Ectodermal cell (in vitro differentiated cells): ENCODE measurements around the gene CWC27.

Experiments used
- H3K27ac ChIP-seq: 2 replicates; pipeline ENCODE4 v1.7.0; 2013; ENCODE audit warnings: mild to moderate bottlenecking, low read depth, low read length; ENCODE audit not compliant: insufficient read depth, poor library complexity, severe bottlenecking
- H3K27me3 ChIP-seq: 2 replicates; pipeline ENCODE4 v1.7.0; 2013; ENCODE audit warnings: mild to moderate bottlenecking, low read length; ENCODE audit not compliant: insufficient read depth, control insufficient read depth, poor library complexity, severe bottlenecking
- H3K36me3 ChIP-seq: one replicate; pipeline ENCODE4 v1.7.0; 2013; ENCODE audit warnings: low read length; ENCODE audit not compliant: control insufficient read depth, insufficient read depth
- H3K4me1 ChIP-seq: one replicate; pipeline ENCODE4 v1.7.0; 2013; ENCODE audit warnings: low read length; ENCODE audit not compliant: control insufficient read depth, insufficient read depth
- H3K4me3 ChIP-seq: 2 replicates; pipeline ENCODE4 v1.7.0; 2013; ENCODE audit warnings: low read depth, low read length, control low read depth; ENCODE audit not compliant: insufficient read depth
- H3K9me3 ChIP-seq: 2 replicates; pipeline ENCODE4 v1.7.0; 2013; ENCODE audit warnings: mild to moderate bottlenecking, low read length, moderate library complexity; ENCODE audit not compliant: control insufficient read depth
- WGBS, 2 experiments: methylation state at CpG; one replicate each; pipeline ENCODE4 v1.1.7; 2013; ENCODE audit warnings: missing lambda C conversion rate in 2 of 2; 5-methylcytosine and 5-hydroxymethylcytosine counted together

The CWC27 gene

DNA sequence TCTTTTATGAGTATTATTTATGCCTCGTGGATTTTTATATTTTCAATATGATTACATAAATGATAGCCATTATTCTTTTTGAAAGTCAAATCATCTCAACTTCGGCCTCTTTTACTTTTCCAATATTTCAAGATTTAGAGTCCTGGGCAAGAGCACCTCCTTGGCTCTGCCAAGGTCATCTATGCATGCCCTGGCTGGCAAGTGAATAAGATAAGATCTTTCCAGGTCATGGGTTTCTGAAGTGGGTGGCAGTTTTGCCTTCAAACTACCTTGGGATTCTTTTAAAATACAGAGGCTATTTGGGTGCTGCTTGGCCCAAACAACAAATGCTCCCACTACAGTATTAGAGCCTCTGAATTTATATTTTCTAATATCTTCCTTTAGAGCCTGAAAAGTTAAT is 95.4 kb downstream of the CWC27 start:
- Histone ChIP-seq H3K9me3 (no peaks in the 10 kb centered on the region), H3K36me3 (no peaks in the 10 kb centered on the region), H3K4me3 (no peak overlapping the region), H3K27me3 (no peaks in the 10 kb centered on the region), H3K4me1 (peaks cover 3% of the 10 kb centered on the region), H3K27ac (no peak overlapping the region)
- 93 to 100% methylated on average over 1 of the region's 2 CpGs for WGBS, 2 experiments

DNA sequence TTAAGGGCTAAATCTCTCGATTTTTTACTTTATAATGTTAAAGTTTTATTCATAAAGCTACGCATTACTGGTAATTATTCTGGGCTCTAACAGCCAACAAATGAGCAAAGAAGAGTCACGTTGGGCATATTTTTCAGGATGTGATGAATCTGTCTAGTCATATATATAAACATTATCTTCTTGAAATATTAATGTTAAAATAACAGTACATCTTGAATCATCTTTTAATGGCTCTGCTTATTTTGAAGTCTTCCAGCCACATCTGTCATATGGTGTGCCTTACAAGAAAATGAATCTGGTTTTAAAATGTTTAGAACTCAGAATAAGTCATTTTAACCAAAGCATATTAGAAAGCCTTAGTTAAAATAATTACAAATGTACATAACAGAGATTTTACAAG is 96.9 kb downstream of the CWC27 start:
- 100% methylated on average over 2 to 3 of the region's 3 CpGs for WGBS, 2 experiments
- no peaks in the 10 kb centered on the region for H3K36me3 ChIP-seq
- H3K4me3 ChIP-seq, result no peak overlapping the region
- H3K27me3 ChIP-seq, result no peaks in the 10 kb centered on the region
- no peaks in the 10 kb centered on the region for H3K9me3 ChIP-seq
- H3K27ac ChIP-seq, result no peak overlapping the region
- H3K4me1 ChIP-seq, result peaks cover 7% of the 10 kb centered on the region

DNA sequence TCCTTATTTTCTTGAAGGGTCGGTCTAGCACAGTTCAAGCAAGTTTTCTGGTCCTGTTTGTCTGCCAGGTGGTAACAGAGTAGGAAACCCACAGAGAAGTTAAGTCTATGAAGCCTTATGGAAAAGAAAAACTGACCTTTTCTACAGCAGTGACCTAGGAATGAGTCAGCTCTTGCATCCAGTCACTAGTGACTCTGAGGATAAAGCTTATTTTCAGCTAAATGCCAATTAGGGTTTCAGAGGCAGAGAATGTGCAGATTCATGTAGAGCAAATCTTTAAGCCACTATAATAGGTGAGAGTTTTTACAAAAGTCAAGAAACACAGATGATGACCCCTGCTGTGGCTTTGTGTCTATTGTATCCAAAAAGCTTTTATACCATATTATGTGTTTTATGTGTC is 100.7 kb downstream of the CWC27 start:
- Histone ChIP-seq H3K27ac (no peak overlapping the region), H3K9me3 (no peaks in the 10 kb centered on the region), H3K4me3 (no peak overlapping the region), H3K4me1 (peaks cover 7% of the 10 kb centered on the region), H3K36me3 (no peaks in the 10 kb centered on the region), H3K27me3 (no peaks in the 10 kb centered on the region)
- WGBS, 2 experiments, result 86 to 87% methylated on average over 1 of the region's 1 CpG

DNA sequence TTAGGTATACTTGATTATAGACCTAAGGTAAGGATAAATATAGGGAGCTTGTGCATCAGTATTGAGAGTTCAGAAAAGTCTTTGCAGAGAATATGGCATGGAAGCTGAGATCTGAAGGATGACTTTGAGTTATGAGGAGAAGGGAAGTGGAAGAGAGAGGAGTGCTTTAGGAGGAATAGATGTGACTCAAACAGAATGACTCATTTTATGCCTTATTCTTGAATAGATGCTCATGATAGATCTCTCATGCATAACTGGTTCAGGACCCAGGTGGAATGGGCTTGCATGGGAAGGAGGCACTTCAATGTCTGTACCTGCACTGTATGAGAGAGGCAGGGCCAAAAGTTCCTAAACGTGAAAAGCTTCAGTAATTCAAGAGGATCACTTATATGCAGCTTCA is 103.3 kb downstream of the CWC27 start:
- Histone ChIP-seq H3K9me3 (no peaks in the 10 kb centered on the region), H3K4me3 (no peak overlapping the region), H3K4me1 (peaks cover 7% of the 10 kb centered on the region), H3K27me3 (no peaks in the 10 kb centered on the region), H3K27ac (no peak overlapping the region), H3K36me3 (no peaks in the 10 kb centered on the region)
- WGBS, 2 experiments, result 83 to 89% methylated on average over 1 of the region's 1 CpG

DNA sequence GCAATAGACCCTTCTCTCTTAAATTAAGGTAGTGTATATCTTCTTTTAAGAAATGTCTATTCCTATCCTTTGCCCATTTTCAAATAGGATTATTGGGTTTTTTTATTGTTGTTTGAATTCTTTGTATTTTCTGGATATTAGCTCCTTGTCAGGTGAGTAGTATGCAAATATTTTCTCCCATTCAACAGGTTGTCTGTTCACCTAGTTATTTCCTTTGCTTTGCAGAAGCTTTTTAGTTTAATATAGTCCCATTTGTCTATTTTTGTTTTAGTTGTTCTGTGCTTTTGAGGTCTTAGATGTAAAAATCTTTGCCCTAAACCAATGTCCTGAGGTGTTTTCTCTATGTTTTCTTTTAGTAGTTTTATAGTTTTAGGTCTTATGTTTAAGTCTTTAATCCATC is 104.7 kb downstream of the CWC27 start:
- peaks cover 7% of the 10 kb centered on the region for H3K4me1 ChIP-seq

DNA sequence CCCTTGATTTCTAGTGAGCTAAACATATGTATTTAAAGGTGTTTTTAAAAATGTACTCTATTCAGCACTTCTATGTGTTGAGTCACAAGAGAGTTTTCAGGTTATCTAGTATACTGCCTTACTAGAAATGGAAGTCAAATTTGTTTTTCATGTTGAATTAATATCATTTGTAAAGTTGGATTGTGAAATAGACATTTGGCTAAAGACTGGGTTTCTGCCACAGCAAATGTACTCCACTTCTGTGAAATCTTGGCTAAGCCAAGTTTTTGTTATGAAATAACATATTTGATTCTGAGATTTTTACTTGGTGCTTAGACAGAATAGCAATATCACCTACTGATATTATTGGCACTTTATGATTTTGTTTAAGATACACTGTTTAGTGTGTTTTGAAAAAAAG is 106.0 kb downstream of the CWC27 start:
- H3K4me3 ChIP-seq, result no peak overlapping the region
- no peaks in the 10 kb centered on the region for H3K9me3 ChIP-seq
- no peaks in the 10 kb centered on the region for H3K36me3 ChIP-seq
- no peaks in the 10 kb centered on the region for H3K4me1 ChIP-seq
- no peaks in the 10 kb centered on the region for H3K27me3 ChIP-seq
- H3K27ac ChIP-seq, result no peak overlapping the region

More for the DNA sequence above, 104.7 kb downstream of the CWC27 start:
- Histone ChIP-seq H3K4me3 (no peak overlapping the region), H3K9me3 (no peaks in the 10 kb centered on the region), H3K27me3 (no peaks in the 10 kb centered on the region), H3K27ac (no peak overlapping the region), H3K36me3 (no peaks in the 10 kb centered on the region)

DNA sequence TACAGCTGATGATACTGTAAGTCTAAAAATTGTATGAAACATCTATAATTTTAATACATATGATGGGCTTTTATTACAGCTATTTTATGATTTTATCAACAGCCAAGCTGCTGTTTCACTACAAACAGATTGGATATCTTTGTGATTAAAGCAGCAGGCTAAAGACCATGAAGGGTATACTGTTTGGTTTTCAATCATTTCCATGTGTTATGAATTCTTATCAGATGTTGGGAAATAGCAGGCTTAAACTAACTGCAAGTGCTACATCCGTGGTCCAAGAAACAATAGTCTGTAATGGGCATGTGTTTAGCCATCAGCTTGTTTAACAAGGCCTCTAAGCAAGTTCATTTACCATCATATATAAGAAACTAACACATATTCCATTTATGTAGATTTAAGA is 107.5 kb downstream of the CWC27 start:
- Histone ChIP-seq H3K4me3 (no peak overlapping the region), H3K4me1 (no peaks in the 10 kb centered on the region), H3K36me3 (no peaks in the 10 kb centered on the region), H3K27me3 (no peaks in the 10 kb centered on the region), H3K9me3 (no peaks in the 10 kb centered on the region), H3K27ac (no peak overlapping the region)
- 93% methylated on average over 1 of the region's 1 CpG for WGBS, 2 experiments

DNA sequence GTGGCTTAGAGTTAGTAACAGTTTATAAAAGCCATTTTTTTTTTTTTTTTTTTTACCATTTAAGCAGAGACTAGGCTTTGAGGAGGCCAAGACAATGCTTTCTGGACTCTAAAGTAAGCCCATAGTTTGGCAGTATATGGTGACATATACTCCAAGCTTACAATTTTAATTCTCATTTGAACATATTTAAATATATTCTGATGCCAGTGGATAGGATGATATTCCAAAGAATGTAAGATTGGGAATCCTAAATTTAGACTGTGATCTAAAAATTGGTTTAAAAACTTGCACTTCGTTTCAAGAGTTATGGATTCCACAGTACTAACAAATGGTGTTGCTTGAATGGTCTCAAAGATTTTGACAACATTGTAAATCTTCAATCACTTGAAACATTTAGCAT is 112.1 kb downstream of the CWC27 start:
- Histone ChIP-seq H3K9me3 (no peaks in the 10 kb centered on the region), H3K36me3 (no peaks in the 10 kb centered on the region), H3K27me3 (no peaks in the 10 kb centered on the region), H3K4me3 (no peak overlapping the region), H3K27ac (no peak overlapping the region), H3K4me1 (no peaks in the 10 kb centered on the region)
- 90 to 100% methylated on average over 1 of the region's 1 CpG for WGBS, 2 experiments

DNA sequence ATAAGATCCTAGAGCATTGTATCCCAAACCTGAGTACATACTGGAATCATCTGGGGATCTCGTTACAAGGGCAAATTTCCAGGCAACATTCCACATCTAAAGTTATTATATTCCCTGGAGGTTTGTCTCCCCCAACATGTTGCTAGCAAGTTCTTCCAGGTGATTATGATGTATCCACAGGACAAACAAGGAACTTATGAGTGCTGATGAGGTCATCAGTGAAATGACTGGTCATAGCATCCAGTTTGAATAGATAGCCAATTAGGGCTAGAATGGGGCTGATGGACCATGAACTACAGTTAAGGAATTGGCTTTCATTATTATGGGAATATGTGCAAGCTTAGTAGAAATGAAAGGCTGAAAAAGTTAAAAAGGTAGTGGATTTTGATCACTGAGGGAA is 115.2 kb downstream of the CWC27 start:
- H3K27ac ChIP-seq, result no peak overlapping the region
- 86 to 100% methylated on average over 1 of the region's 1 CpG for WGBS, 2 experiments
- H3K27me3 ChIP-seq, result no peaks in the 10 kb centered on the region
- H3K36me3 ChIP-seq, result no peaks in the 10 kb centered on the region
- no peak overlapping the region for H3K4me3 ChIP-seq
- H3K9me3 ChIP-seq, result no peaks in the 10 kb centered on the region
- no peaks in the 10 kb centered on the region for H3K4me1 ChIP-seq

DNA sequence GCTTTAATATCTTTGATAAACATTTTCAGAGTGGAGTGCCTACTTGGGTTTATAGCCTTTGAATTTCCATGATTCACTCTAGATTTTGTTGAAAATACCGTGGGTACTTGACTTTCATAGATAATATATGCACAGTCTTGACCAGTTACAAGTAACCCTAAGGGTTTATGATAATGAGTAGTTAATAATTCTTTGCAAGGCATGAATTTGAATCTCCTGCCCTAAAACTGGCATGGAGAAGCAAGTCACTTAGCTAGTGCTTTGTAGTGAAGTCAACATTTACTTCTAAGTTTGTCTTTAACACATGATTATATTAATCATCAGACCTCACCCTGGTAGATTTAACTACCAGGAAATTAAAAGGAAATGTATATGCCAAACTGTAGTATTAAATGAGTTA is 115.8 kb downstream of the CWC27 start:
- no peak overlapping the region for H3K4me3 ChIP-seq
- H3K36me3 ChIP-seq, result no peaks in the 10 kb centered on the region
- H3K27ac ChIP-seq, result no peak overlapping the region
- WGBS, 2 experiments, result 93% methylated on average over 1 of the region's 1 CpG; no CpG with 5 or more reads in 1 of the 2 experiments
- no peaks in the 10 kb centered on the region for H3K9me3 ChIP-seq
- no peaks in the 10 kb centered on the region for H3K4me1 ChIP-seq
- no peaks in the 10 kb centered on the region for H3K27me3 ChIP-seq

DNA sequence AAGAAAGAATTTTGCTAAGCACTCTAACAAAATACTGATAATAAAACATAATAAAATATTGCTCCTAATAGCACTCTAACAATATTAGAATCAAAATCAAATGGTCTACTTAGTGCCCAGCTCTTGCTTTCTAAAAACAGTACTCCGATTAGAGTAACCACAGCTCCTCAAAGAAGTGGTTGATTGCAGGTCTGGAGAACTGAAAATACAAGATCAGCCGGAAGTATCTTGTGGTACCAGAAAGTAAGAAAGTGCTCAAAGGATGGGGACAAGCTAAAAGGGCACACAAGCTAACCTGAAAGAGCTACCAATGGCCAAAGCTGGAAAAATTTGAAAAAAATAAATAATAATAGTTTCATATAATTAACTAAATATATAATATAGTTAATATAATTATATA is 119.2 kb downstream of the CWC27 start:
- Histone ChIP-seq H3K4me3 (no peak overlapping the region), H3K4me1 (no peaks in the 10 kb centered on the region), H3K36me3 (no peaks in the 10 kb centered on the region), H3K27me3 (no peaks in the 10 kb centered on the region), H3K9me3 (no peaks in the 10 kb centered on the region), H3K27ac (no peak overlapping the region)
- 94 to 100% methylated on average over 2 of the region's 2 CpGs for WGBS, 2 experiments
